ENCODE results near the gene SUB1.
"Not testable (repeated sequence)": the region's sequence is repeated elsewhere in the genome, so short reads cannot be mapped to it uniquely, and the experiment has no call there.

Gene SUB1

GRCh38 chr5:32571128-32571527, 14.2 kb upstream of the SUB1 start:
- no peak overlapping the region for H3K9ac ChIP-seq (ENCODE audit: low read depth, low read length)
- H3K36me3 ChIP-seq (ENCODE audit: insufficient read depth, low read length), result no peaks in the 10 kb centered on the region
- H3K27me3 ChIP-seq (ENCODE audit: control insufficient read depth, insufficient read depth, low read length), result no peaks in the 10 kb centered on the region
- no peaks in the 10 kb centered on the region for H3K9me3 ChIP-seq (replicated peaks; ENCODE audit: low read length)
- H3K4me3 ChIP-seq (ENCODE audit: low read length), result no peak overlapping the region
- H3K4me2 ChIP-seq (ENCODE audit: low read length), result no peak overlapping the region
- H3K4me1 ChIP-seq (ENCODE audit: control insufficient read depth, insufficient read depth, low read length), result no peaks in the 10 kb centered on the region

GRCh38 chr5:32572778-32573480, 12.4 kb upstream of the SUB1 start:
- no peak overlapping the region for H3K9ac ChIP-seq (ENCODE audit: low read depth, low read length)
- no peak overlapping the region for H3K4me3 ChIP-seq (ENCODE audit: low read length)

GRCh38 chr5:32573481-32573854, 11.9 kb upstream of the SUB1 start:
- not testable (repeated sequence) for H3K9me3 ChIP-seq (replicated peaks; ENCODE audit: low read length); H3K4me2 ChIP-seq (ENCODE audit: low read length); H3K4me3 ChIP-seq (ENCODE audit: low read length); H3K9ac ChIP-seq (ENCODE audit: low read depth, low read length); H3K27me3 ChIP-seq (ENCODE audit: control insufficient read depth, insufficient read depth, low read length); H3K4me1 ChIP-seq (ENCODE audit: control insufficient read depth, insufficient read depth, low read length); H3K36me3 ChIP-seq (ENCODE audit: insufficient read depth, low read length)

More at GRCh38 chr5:32572778-32573480, 12.4 kb upstream of the SUB1 start:
- Histone ChIP-seq H3K4me2 (ENCODE audit: low read length) (no peak overlapping the region), H3K9me3 (replicated peaks; ENCODE audit: low read length) (no peaks in the 10 kb centered on the region), H3K27me3 (ENCODE audit: control insufficient read depth, insufficient read depth, low read length) (peaks cover 7% of the 10 kb centered on the region), H3K36me3 (ENCODE audit: insufficient read depth, low read length) (no peaks in the 10 kb centered on the region), H3K4me1 (ENCODE audit: control insufficient read depth, insufficient read depth, low read length) (no peaks in the 10 kb centered on the region)

GRCh38 chr5:32574540-32575175, 10.7 kb upstream of the SUB1 start:
- no peak overlapping the region for H3K9ac ChIP-seq (ENCODE audit: low read depth, low read length)
- no peaks in the 10 kb centered on the region for H3K36me3 ChIP-seq (ENCODE audit: insufficient read depth, low read length)
- no peak overlapping the region for H3K4me2 ChIP-seq (ENCODE audit: low read length)
- H3K4me1 ChIP-seq (ENCODE audit: control insufficient read depth, insufficient read depth, low read length), result no peaks in the 10 kb centered on the region
- H3K27me3 ChIP-seq (ENCODE audit: control insufficient read depth, insufficient read depth, low read length), result peaks cover 7% of the 10 kb centered on the region
- H3K4me3 ChIP-seq (ENCODE audit: low read length), result no peak overlapping the region
- H3K9me3 ChIP-seq (replicated peaks; ENCODE audit: low read length), result no peaks in the 10 kb centered on the region

GRCh38 chr5:32578363-32578762, 7.0 kb upstream of the SUB1 start:
- H3K4me1 ChIP-seq (ENCODE audit: control insufficient read depth, insufficient read depth, low read length), result peaks cover 9% of the 10 kb centered on the region
- no peaks in the 10 kb centered on the region for H3K9me3 ChIP-seq (replicated peaks; ENCODE audit: low read length)
- no peaks in the 10 kb centered on the region for H3K36me3 ChIP-seq (ENCODE audit: insufficient read depth, low read length)
- no peak overlapping the region for H3K4me3 ChIP-seq (ENCODE audit: low read length)
- H3K27me3 ChIP-seq (ENCODE audit: control insufficient read depth, insufficient read depth, low read length), result peaks cover 7% of the 10 kb centered on the region
- H3K4me2 ChIP-seq (ENCODE audit: low read length), result no peak overlapping the region
- no peak overlapping the region for H3K9ac ChIP-seq (ENCODE audit: low read depth, low read length)

- Histone ChIP-seq H3K4me1 (ENCODE audit: control insufficient read depth, insufficient read depth, low read length) (peaks cover 9% of the 10 kb centered on the region), H3K4me2 (ENCODE audit: low read length) (no peak overlapping the region), H3K9me3 (replicated peaks; ENCODE audit: low read length) (no peaks in the 10 kb centered on the region), H3K27me3 (ENCODE audit: control insufficient read depth, insufficient read depth, low read length) (peaks cover 7% of the 10 kb centered on the region), H3K4me3 (ENCODE audit: low read length) (no peak overlapping the region), H3K36me3 (ENCODE audit: insufficient read depth, low read length) (no peaks in the 10 kb centered on the region), H3K9ac (ENCODE audit: low read depth, low read length) (no peak overlapping the region)
Measured at GRCh38 chr5:32578764-32579163, 6.6 kb upstream of the SUB1 start.

- Histone ChIP-seq H3K9me3 (replicated peaks; ENCODE audit: low read length) (no peaks in the 10 kb centered on the region), H3K27me3 (ENCODE audit: control insufficient read depth, insufficient read depth, low read length) (peaks cover 7% of the 10 kb centered on the region), H3K4me3 (ENCODE audit: low read length) (no peak overlapping the region), H3K36me3 (ENCODE audit: insufficient read depth, low read length) (no peaks in the 10 kb centered on the region), H3K4me1 (ENCODE audit: control insufficient read depth, insufficient read depth, low read length) (peaks cover 9% of the 10 kb centered on the region), H3K9ac (ENCODE audit: low read depth, low read length) (no peak overlapping the region), H3K4me2 (ENCODE audit: low read length) (no peak overlapping the region)
Measured at GRCh38 chr5:32581010-32581785, 4.2 kb upstream of the SUB1 start.

- H3K4me1 ChIP-seq (ENCODE audit: control insufficient read depth, insufficient read depth, low read length), result peaks cover 20% of the 10 kb centered on the region
- no peak overlapping the region for H3K9ac ChIP-seq (ENCODE audit: low read depth, low read length)
Measured at GRCh38 chr5:32583582-32584232, 1.6 kb upstream of the SUB1 start.

GRCh38 chr5:32584646-32585045, 711 bp upstream of the SUB1 start:
- peaks cover 20% of the 10 kb centered on the region for H3K4me1 ChIP-seq (ENCODE audit: control insufficient read depth, insufficient read depth, low read length)
- H3K9me3 ChIP-seq (replicated peaks; ENCODE audit: low read length), result no peaks in the 10 kb centered on the region
- H3K9ac ChIP-seq (ENCODE audit: low read depth, low read length), result no peak overlapping the region
- H3K36me3 ChIP-seq (ENCODE audit: insufficient read depth, low read length), result peaks cover 9% of the 10 kb centered on the region
- no peaks in the 10 kb centered on the region for H3K27me3 ChIP-seq (ENCODE audit: control insufficient read depth, insufficient read depth, low read length)
- no peak overlapping the region for H3K4me3 ChIP-seq (ENCODE audit: low read length)
- H3K4me2 ChIP-seq (ENCODE audit: low read length), result no peak overlapping the region

More at GRCh38 chr5:32583582-32584232, 1.6 kb upstream of the SUB1 start:
- Histone ChIP-seq H3K4me2 (ENCODE audit: low read length) (no peak overlapping the region), H3K4me3 (ENCODE audit: low read length) (no peak overlapping the region), H3K27me3 (ENCODE audit: control insufficient read depth, insufficient read depth, low read length) (no peaks in the 10 kb centered on the region), H3K9me3 (replicated peaks; ENCODE audit: low read length) (no peaks in the 10 kb centered on the region), H3K36me3 (ENCODE audit: insufficient read depth, low read length) (peaks cover under 1% of the 10 kb centered on the region)

GRCh38 chr5:32585122-32585445, 273 bp upstream of the SUB1 start:
- H3K4me3 ChIP-seq (ENCODE audit: low read length), result peak overlapping the region; percentile 100
- H3K4me2 ChIP-seq (ENCODE audit: low read length), result peak overlapping the region; percentile 54
- no peaks in the 10 kb centered on the region for H3K9me3 ChIP-seq (replicated peaks; ENCODE audit: low read length)
- H3K36me3 ChIP-seq (ENCODE audit: insufficient read depth, low read length), result peaks cover 12% of the 10 kb centered on the region
- peaks cover 20% of the 10 kb centered on the region for H3K4me1 ChIP-seq (ENCODE audit: control insufficient read depth, insufficient read depth, low read length)
- H3K9ac ChIP-seq (ENCODE audit: low read depth, low read length), result peak overlapping the region; percentile 95
- no peaks in the 10 kb centered on the region for H3K27me3 ChIP-seq (ENCODE audit: control insufficient read depth, insufficient read depth, low read length)

GRCh38 chr5:32586276-32586599, 881 bp downstream of the SUB1 start:
- Histone ChIP-seq H3K9ac (ENCODE audit: low read depth, low read length) (peak overlapping the region; percentile 95), H3K27me3 (ENCODE audit: control insufficient read depth, insufficient read depth, low read length) (no peaks in the 10 kb centered on the region), H3K36me3 (ENCODE audit: insufficient read depth, low read length) (peaks cover 16% of the 10 kb centered on the region), H3K4me3 (ENCODE audit: low read length) (peak overlapping the region; percentile 100), H3K4me2 (ENCODE audit: low read length) (peak overlapping the region; percentile 95), H3K4me1 (ENCODE audit: control insufficient read depth, insufficient read depth, low read length) (peaks cover 20% of the 10 kb centered on the region), H3K9me3 (replicated peaks; ENCODE audit: low read length) (no peaks in the 10 kb centered on the region)

Data from skeletal muscle satellite cell (primary cell).